SKM-1 (cell line): ENCODE results near the gene TRMT10A.
A peak's percentile ranks its signal among the peaks of the same experiment; 100 is the strongest.
"Not testable (repeated sequence)": the region's sequence is repeated elsewhere in the genome, so short reads cannot be mapped to it uniquely, and the experiment has no call there.

ENCODE experiments used
- DNase-seq: peaks from one replicate; lab custom pipeline; 2025; ENCODE audit not compliant: unreplicated experiment; lab: John Stamatoyannopoulos, UW

TRMT10A gene

GRCh38 chr4:99564921-99565320 lies 1.1 kb upstream of the TRMT10A start:
- DNase-seq, result no peak

GRCh38 chr4:99552872-99553271 lies 11.0 kb downstream of the TRMT10A start:
- DNase-seq, result no peak

- DNase-seq, result no peak
Measured at GRCh38 chr4:99540277-99540939, 23.4 kb downstream of the TRMT10A start.

DNA sequence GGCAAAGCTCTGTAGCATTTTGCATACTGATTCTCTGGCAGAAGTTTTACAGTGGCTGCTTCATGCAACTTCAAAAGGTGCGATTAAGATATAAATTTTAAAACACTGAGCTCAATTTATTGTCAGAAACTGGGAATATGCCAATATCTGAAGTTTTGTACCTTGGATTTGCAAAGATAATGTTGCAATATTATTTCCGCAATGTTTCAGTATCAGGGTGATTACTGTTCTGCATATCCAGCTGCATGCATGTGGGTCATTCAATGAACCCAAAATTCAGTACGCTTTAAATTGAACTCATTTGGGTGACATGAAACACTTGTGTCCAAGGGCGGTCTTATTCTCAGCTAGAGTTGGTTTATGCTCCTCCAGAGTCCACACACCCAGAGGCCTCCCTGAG lies 26.2 kb downstream of the TRMT10A start:
- no peak for DNase-seq

DNA sequence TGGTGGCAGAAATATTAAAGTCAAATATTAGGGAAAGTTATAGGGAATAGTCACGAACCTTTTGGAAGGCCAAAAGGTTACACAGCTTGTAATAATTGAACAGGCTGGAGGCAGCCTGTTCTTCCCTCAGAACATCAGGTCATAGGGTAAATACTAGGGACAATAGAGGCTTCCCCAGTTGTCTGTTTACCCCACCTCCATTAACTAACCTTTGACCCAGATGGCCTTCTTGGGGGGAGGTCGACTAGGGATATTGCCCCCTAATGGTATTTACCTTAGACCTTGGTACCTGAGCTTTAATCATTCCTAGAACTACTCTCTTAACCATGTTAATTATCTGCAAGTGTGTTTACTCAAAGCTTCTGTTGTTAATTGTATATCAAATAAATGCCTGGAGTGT lies 27.0 kb downstream of the TRMT10A start:
- DNase-seq, result no peak

- DNase-seq, result no peak
Measured at GRCh38 chr4:99536271-99536670, 27.6 kb downstream of the TRMT10A start.

GRCh38 chr4:99534699-99535098 lies 29.1 kb downstream of the TRMT10A start:
- DNase-seq, result not testable (repeated sequence)

DNA sequence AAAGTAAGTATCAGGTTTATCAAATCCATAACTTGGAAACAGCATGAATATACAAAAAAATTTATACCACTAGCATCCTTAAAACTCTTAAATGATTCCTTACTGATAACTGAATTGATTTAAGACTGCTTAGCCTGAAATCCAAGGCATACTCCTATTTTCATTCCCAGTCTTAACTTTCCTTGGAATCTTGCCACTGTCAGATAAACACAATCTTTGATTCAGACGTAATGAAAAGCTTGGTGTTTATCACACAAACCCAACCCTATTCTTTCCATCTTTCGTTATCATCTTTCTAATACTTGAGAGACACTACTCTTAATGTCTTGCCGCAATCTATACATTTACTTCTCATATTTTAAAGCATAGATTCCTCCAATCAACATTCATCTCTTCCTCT lies 33.9 kb downstream of the TRMT10A start:
- no peak for DNase-seq

GRCh38 chr4:99529228-99529627 lies 34.6 kb downstream of the TRMT10A start:
- no peak for DNase-seq

- peak; percentile 67 for DNase-seq
Measured at GRCh38 chr4:99518601-99519295, 45.1 kb downstream of the TRMT10A start.

- DNase-seq, result no peak
Measured at GRCh38 chr4:99510721-99511120, 53.1 kb downstream of the TRMT10A start, which contains the start of gene C4orf17. Gene C4orf17, plus strand, starts transcription at chr4:99511021. Its CDS starts 2,061 bp downstream, at chr4:99513082.

DNA sequence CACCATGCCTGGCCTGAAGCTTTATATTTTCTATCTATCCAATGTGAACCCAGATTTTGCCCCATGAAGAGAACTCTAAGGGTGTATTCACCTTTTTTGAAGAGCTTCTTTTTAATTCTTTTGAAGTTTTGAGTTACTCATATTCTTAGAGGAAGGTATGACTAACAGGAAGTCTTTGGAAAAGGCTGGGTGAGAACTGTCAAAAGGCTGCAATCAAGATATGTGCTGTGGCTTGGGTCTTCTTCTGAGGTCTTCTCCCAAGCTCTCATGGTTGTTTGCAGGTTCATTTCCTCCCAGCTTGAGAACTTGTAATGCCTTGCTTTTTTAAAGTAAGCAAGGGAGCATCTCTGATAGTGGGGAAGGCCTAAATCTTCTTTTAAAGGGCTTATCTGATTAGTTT lies 56.1 kb downstream of the TRMT10A start:
- DNase-seq, result no peak

GRCh38 chr4:99507349-99507748 lies 56.5 kb downstream of the TRMT10A start:
- no peak for DNase-seq

DNA sequence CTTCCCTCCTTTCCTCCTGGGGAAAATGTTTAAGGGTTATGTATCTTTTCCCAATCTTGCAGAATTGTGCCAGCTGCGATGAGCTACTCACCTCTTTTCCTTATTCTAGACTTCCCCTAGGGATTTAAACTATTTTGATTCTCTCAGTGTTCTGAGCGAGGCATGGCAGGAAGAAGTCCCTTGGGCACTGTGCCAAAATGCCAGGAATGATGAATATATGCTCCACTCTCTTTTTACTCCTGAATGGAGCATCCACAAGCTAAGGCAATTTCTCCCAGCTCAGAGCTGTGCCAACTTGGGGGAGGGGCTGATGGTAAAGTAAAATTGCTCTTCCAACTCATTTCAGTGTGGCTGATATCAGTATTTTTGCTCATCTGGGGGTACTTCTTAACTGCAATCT lies 57.1 kb downstream of the TRMT10A start:
- DNase-seq, result no peak

DNA sequence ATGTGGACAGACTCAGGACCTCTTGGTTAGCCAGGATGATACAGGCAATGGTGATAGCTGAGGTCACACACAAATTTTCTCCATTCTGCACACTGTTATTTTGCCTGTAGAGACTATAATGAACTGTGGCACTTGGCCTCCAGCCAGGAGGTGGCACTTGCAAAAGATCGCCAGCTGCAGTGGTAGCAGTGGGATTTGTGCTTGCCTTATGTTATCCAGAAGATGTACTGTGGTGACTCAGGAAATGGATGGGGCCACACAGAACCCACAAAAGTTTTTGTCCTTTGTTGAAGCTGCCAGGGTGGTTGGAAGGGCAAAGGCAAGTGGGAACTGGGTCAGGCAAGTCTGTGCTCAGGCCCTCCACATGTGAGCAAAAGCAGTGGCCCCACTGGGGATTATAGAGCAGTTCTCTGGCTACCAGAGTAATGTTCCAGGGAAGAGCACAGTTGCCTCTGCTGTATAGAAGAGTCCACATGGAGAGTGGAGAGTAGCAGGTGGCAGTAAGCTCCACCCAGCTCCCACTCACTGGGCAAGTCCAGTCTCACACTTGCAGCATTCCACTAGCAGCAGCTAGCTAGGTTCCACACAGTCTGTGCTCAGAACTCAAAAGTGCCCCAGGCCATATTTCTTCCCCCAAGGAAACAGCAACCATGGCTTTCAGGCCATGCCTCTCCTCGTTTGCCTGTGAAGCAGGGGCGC lies 58.9 kb downstream of the TRMT10A start:
- no peak for DNase-seq
